H9 (cell line): ENCODE measurements around the gene MGMT. TPM values are rescaled to one million over a fixed set of nuclear protein-coding genes. Genes with fewer than 3 reads are reported as not detected.

Experiments
- DNase-seq: peaks from one replicate; pipeline ENCODE4 v3.0.0-alpha.2; 2017
- H2AFZ ChIP-seq: one replicate; pipeline ENCODE4 v1.6.1; 2013; ENCODE audit warnings: mild to moderate bottlenecking, low read length, control low read depth, moderate library complexity
- H2AK5ac ChIP-seq: 2 replicates; pipeline ENCODE4 v1.6.1; 2013; ENCODE audit warnings: low read length, control low read depth, mixed read lengths; ENCODE audit not compliant: insufficient read length
- H2BK120ac ChIP-seq: one replicate; pipeline ENCODE4 v1.6.1; 2013; ENCODE audit warnings: low read depth, mild to moderate bottlenecking, low read length, control low read depth, inconsistent platforms; ENCODE audit not compliant: poor library complexity, severe bottlenecking
- H2BK12ac ChIP-seq: 2 replicates; pipeline ENCODE4 v1.6.1; 2013; ENCODE audit warnings: low read length, control low read depth, mixed read lengths, low read depth; ENCODE audit not compliant: insufficient read length
- H2BK15ac ChIP-seq: 2 replicates; pipeline ENCODE4 v1.6.1; 2013; ENCODE audit warnings: low read depth, low read length, control low read depth
- H2BK20ac ChIP-seq: one replicate; pipeline ENCODE4 v1.6.1; 2013; ENCODE audit warnings: low read depth, mild to moderate bottlenecking, low read length, control low read depth, inconsistent platforms; ENCODE audit not compliant: poor library complexity, severe bottlenecking
- H2BK5ac ChIP-seq: 2 replicates; pipeline ENCODE4 v1.6.1; 2013; ENCODE audit warnings: low read length, control low read depth, mixed read lengths; ENCODE audit not compliant: insufficient read length
- H3K14ac ChIP-seq: 2 replicates; pipeline ENCODE4 v1.6.1; 2013; ENCODE audit warnings: low read length, control low read depth; ENCODE audit not compliant: insufficient read depth
- H3K18ac ChIP-seq: 2 replicates; pipeline ENCODE4 v1.6.1; 2013; ENCODE audit warnings: low read depth, mild to moderate bottlenecking, mixed read lengths, low read length, control low read depth; ENCODE audit not compliant: insufficient read length
- H3K23ac ChIP-seq: 2 replicates; pipeline ENCODE4 v1.6.1; 2013; ENCODE audit warnings: low read length, control low read depth, mixed read lengths, low read depth; ENCODE audit not compliant: insufficient read length
- H3K23me2 ChIP-seq: 2 replicates; pipeline ENCODE4 v1.6.1; 2013; ENCODE audit warnings: low read depth, mild to moderate bottlenecking, mixed read lengths, low read length, control low read depth; ENCODE audit not compliant: insufficient read length, poor library complexity, severe bottlenecking
- H3K27ac ChIP-seq: 2 replicates; pipeline ENCODE4 v1.5.1; 2013; ENCODE audit warnings: low read length, control low read depth, mixed read lengths, low read depth; ENCODE audit not compliant: insufficient read length
- H3K27me3 ChIP-seq: 2 replicates; pipeline ENCODE4 v1.6.1; 2013; ENCODE audit warnings: low read length, control low read depth, inconsistent platforms; ENCODE audit not compliant: insufficient read depth
- H3K4ac ChIP-seq: 2 replicates; pipeline ENCODE4 v1.6.1; 2013; ENCODE audit warnings: low read depth, mild to moderate bottlenecking, control low read depth, inconsistent platforms, low read length, moderate library complexity
- H3K4me1 ChIP-seq: 2 replicates; pipeline ENCODE4 v1.6.1; 2013; ENCODE audit warnings: low read length, control low read depth, inconsistent platforms; ENCODE audit not compliant: insufficient read depth
- H3K4me2 ChIP-seq: 2 replicates; pipeline ENCODE4 v1.6.1; 2013; ENCODE audit warnings: low read length, control low read depth, mixed read lengths; ENCODE audit not compliant: insufficient read length, insufficient read depth
- H3K56ac ChIP-seq: 2 replicates; pipeline ENCODE4 v1.6.1; 2013; ENCODE audit warnings: low read depth, mild to moderate bottlenecking, mixed read lengths, low read length, control low read depth; ENCODE audit not compliant: insufficient read length
- H3K79me1 ChIP-seq: 2 replicates; pipeline ENCODE4 v1.6.1; 2013; ENCODE audit warnings: low read depth, mild to moderate bottlenecking, moderate library complexity, low read length, control low read depth, inconsistent platforms; ENCODE audit not compliant: insufficient read depth, poor library complexity, severe bottlenecking
- H3K79me2 ChIP-seq: 2 replicates; pipeline ENCODE4 v1.6.1; 2013; ENCODE audit warnings: low read length, control low read depth, inconsistent platforms; ENCODE audit not compliant: insufficient read depth
- H3K9ac ChIP-seq: 2 replicates; pipeline ENCODE4 v1.6.1; 2013; ENCODE audit warnings: low read length, control low read depth, mixed read lengths; ENCODE audit not compliant: insufficient read length; ENCODE audit errors: extremely low read depth
- H3K9me3 ChIP-seq: one replicate; pipeline ENCODE4 v1.6.1; 2013; ENCODE audit warnings: low read depth, low read length, inconsistent platforms; ENCODE audit not compliant: control insufficient read depth
- H3T11ph ChIP-seq: one replicate; pipeline ENCODE4 v1.6.1; 2013; ENCODE audit warnings: mild to moderate bottlenecking, low read length, control low read depth, inconsistent platforms
- H4K20me1 ChIP-seq: one replicate; pipeline ENCODE4 v1.6.1; 2013; ENCODE audit not compliant: control insufficient read depth, insufficient read length, insufficient read depth
- H4K5ac ChIP-seq: 2 replicates; pipeline ENCODE4 v1.6.1; 2013; ENCODE audit warnings: low read depth, mild to moderate bottlenecking, mixed read lengths, low read length, control low read depth; ENCODE audit not compliant: insufficient read length
- H4K8ac ChIP-seq: replicated peaks from 2 replicates; pipeline ENCODE4 v1.6.1; 2013; ENCODE audit warnings: low read length, control low read depth, mixed read lengths, low read depth; ENCODE audit not compliant: insufficient read length
- H4K91ac ChIP-seq: 2 replicates; pipeline ENCODE4 v1.6.1; 2013; ENCODE audit warnings: low read depth, mild to moderate bottlenecking, moderate library complexity, mixed read lengths, low read length, control low read depth; ENCODE audit not compliant: insufficient read length
- H3K27ac Mint-ChIP-seq, 3 experiments: 2 replicates in 2 of 3; 3 replicates in 1 of 3; pipeline ENCODE4 v1.8.0; 2020 to 2021; ENCODE audit warnings: mixed read lengths in 3 of 3, mild to moderate bottlenecking in 1 of 3, moderate library complexity in 1 of 3
- H3K27me3 Mint-ChIP-seq: 2 replicates; pipeline ENCODE4 v1.8.0; 2021; ENCODE audit warnings: low read depth, mild to moderate bottlenecking, moderate library complexity, mixed read lengths
- H3K36me3 Mint-ChIP-seq, 3 experiments: 2 replicates in 2 of 3; 3 replicates in 1 of 3; pipeline ENCODE4 v1.8.0; 2020 to 2021; ENCODE audit warnings: low read depth in 3 of 3, mixed read lengths in 3 of 3; ENCODE audit not compliant: insufficient read depth in 1 of 3
- H3K4me1 Mint-ChIP-seq, 2 experiments: 2 replicates each; pipeline ENCODE4 v1.8.0; 2020; ENCODE audit warnings: mixed read lengths in 2 of 2
- H3K4me3 Mint-ChIP-seq, 2 experiments: 2 replicates in 1 of 2; 3 replicates in 1 of 2; pipeline ENCODE4 v1.8.0; 2020 to 2021; ENCODE audit warnings: mild to moderate bottlenecking in 2 of 2, mixed read lengths in 2 of 2, moderate library complexity in 1 of 2
- H3K9me3 Mint-ChIP-seq, 2 experiments: 2 replicates in 1 of 2; 3 replicates in 1 of 2; pipeline ENCODE4 v1.8.0; 2020; ENCODE audit warnings: mild to moderate bottlenecking in 2 of 2, mixed read lengths in 2 of 2, moderate library complexity in 1 of 2
- CTCF ChIP-seq: fragments of 200-600 bp; sonication (generic); conservative IDR thresholded peaks from 3 replicates; pipeline ENCODE4 v1.8.0; 2021; ENCODE audit warnings: antibody characterized with exemption, mild to moderate bottlenecking
- WGBS: extraction: QIAGEN DNeasy Blood & Tissue Kit; methylation state at CpG from one replicate; pipeline ENCODE4 v1.1.7; 2013; ENCODE audit warnings: missing lambda C conversion rate, low lambda C conversion rate, mixed read lengths; ENCODE audit not compliant: insufficient read length; ENCODE audit errors: extremely low coverage; 5-methylcytosine and 5-hydroxymethylcytosine counted together
- total RNA-seq: library from RNA; stranded (reverse); gene quantifications from 2 replicates; pipeline ENCODE4 v1.2.1, GENCODE V29; 2021

MGMT gene
- total RNA-seq, 1 experiment from 2014 or later, result 18.4 TPM

GRCh38 chr10:129506101-129506797 is 39.2 kb downstream of the MGMT start:
- peaks cover 0 to 2% (median 0%) of the 10 kb centered on the region in 3 experiments; a peak in 3 of 7 replicates for H3K36me3 Mint-ChIP-seq
- WGBS, result 100% methylated on average over 1 of the region's 14 CpGs

More at GRCh38 chr10:129506101-129506797, 39.2 kb downstream of the MGMT start:
- H3K27ac ChIP-seq, result no peak overlapping the region
- H3K9ac ChIP-seq, result no peak overlapping the region
- no peak overlapping the region for H4K8ac ChIP-seq
- no peak overlapping the region for H3K56ac ChIP-seq
- no peaks in the 10 kb centered on the region; a peak in 1 of 5 replicates for H3K9me3 Mint-ChIP-seq
- no peak overlapping the region for H3K4me3 Mint-ChIP-seq
- H3K4me1 Mint-ChIP-seq, result peaks cover 0 to 2% of the 10 kb centered on the region in 2 experiments; a peak in 2 of 4 replicates
- H3K27me3 Mint-ChIP-seq, result no peaks in the 10 kb centered on the region
- DNase-seq, result no peak
- no peak overlapping the region for H2BK20ac ChIP-seq
- no peak overlapping the region for H3T11ph ChIP-seq
- no peak overlapping the region for H3K18ac ChIP-seq
- no peak overlapping the region for H2BK15ac ChIP-seq
- no peaks in the 10 kb centered on the region for H3K9me3 ChIP-seq
- H3K79me1 ChIP-seq, result no peaks in the 10 kb centered on the region
- H2BK5ac ChIP-seq, result no peak overlapping the region
- no peak overlapping the region for H2AK5ac ChIP-seq
- no peak overlapping the region for H2BK120ac ChIP-seq
- H3K23ac ChIP-seq, result no peak overlapping the region
- H3K23me2 ChIP-seq, result no peaks in the 10 kb centered on the region
- no peak overlapping the region for H3K4ac ChIP-seq
- H3K4me2 ChIP-seq, result no peak overlapping the region
- no peak overlapping the region for H4K91ac ChIP-seq
- no peaks in the 10 kb centered on the region for H3K27me3 ChIP-seq
- TF ChIP-seq CTCF, result no peak
- no peaks in the 10 kb centered on the region for H3K4me1 ChIP-seq
- no peaks in the 10 kb centered on the region for H4K20me1 ChIP-seq
- no peak overlapping the region for H2AFZ ChIP-seq
- H2BK12ac ChIP-seq, result no peak overlapping the region
- H3K27ac Mint-ChIP-seq, result no peak overlapping the region; a peak in 1 of 7 replicates
- H3K14ac ChIP-seq, result no peak overlapping the region
- H3K79me2 ChIP-seq, result no peaks in the 10 kb centered on the region; the same call in 1 of the 2 replicates
- H4K5ac ChIP-seq, result no peak overlapping the region
